ENCODE results near the gene FLCN.
"Not testable (repeated sequence)": the region's sequence is repeated elsewhere in the genome, so short reads cannot be mapped to it uniquely, and the experiment has no call there.

FLCN gene

DNA sequence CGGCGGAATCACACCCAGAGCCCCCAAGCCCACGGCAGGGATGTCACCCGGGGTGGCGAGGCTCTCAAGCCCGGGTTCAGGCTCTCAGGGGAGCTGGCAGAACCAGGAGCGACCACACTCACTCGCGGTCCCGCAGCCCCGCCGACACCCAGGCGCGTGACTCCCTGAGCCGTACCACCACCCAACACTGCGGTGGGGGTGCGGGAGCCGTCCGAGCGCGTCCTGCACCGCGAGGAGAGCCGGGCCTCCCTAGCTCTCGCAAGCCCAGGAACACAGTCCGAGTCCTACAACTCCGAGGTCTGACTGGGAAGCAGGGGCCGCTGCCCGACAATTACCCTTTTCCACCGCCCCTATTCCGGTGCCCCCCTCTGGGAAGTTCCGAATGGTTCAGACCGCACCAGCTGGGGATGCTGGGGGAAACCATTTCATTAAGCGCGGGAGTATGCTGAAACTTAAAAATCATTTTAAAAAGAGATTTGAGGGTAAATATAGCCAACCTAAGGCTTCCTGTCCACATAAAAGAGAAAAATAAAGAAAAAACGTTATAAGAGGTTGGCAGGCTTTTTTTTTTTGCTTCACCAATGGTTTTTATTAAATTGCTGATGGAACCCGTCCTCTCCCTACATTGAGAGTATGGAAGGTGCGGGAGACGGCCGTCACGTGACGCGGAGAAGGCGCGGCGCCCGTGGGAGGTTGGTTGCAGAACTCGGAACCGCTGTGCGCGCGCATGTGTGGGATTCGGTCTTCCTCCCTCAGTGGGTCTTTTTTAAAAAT is at the start of gene FLCN:
FLCN (minus strand) TSS at position 143 of the 774 bp plus-strand sequence. CDS start 9,031 bp downstream, outside the sequence.
- peak; percentile 82 for DNase-seq
- H3K27ac Mint-ChIP-seq = peak within 1 kb of the TSS; percentile 100
- H3K9me3 Mint-ChIP-seq = no peaks in the 10 kb centered on the region
- H3K4me1 Mint-ChIP-seq = peaks cover 15 to 22% of the 10 kb centered on the region in 2 donors
- H3K27me3 Mint-ChIP-seq = no peaks in the 10 kb centered on the region
- ATAC-seq (replicated peaks) = peak; percentile 92 to 94
- H3K36me3 Mint-ChIP-seq = peaks cover 2 to 18% of the 10 kb centered on the region in 2 donors
- H3K4me3 Mint-ChIP-seq = peak within 1 kb of the TSS; percentile 94 to 98

GRCh38 chr17:17285951-17286350 is 49.0 kb upstream of the FLCN start:
- Mint-ChIP-seq H3K36me3 (no peaks in the 10 kb centered on the region), H3K27me3 (no peaks in the 10 kb centered on the region), H3K4me1 (peaks cover 3 to 13% of the 10 kb centered on the region in 2 donors), H3K27ac (no peak overlapping the region), H3K4me3 (no peak overlapping the region), H3K9me3 (no peaks in the 10 kb centered on the region)
- no peak for ATAC-seq (replicated peaks)
- DNase-seq = no peak

GRCh38 chr17:17280613-17281549 is 43.9 kb upstream of the FLCN start, which contains the start of gene COPS3:
Gene COPS3 (minus strand): TSS chr17:17281246. CDS start chr17:17281186, 60 bp downstream.
- peak; percentile 96 for DNase-seq
- peaks cover 2 to 13% of the 10 kb centered on the region in 2 donors for H3K36me3 Mint-ChIP-seq
- no peaks in the 10 kb centered on the region for H3K27me3 Mint-ChIP-seq
- ATAC-seq (replicated peaks) = peak; percentile 92 to 95
- peak within 1 kb of the TSS; percentile 96 for H3K27ac Mint-ChIP-seq
- peak within 1 kb of the TSS; percentile 87 to 93 for H3K4me3 Mint-ChIP-seq
- H3K4me1 Mint-ChIP-seq = peaks cover 17 to 44% of the 10 kb centered on the region in 2 donors
- H3K9me3 Mint-ChIP-seq = no peaks in the 10 kb centered on the region

DNA sequence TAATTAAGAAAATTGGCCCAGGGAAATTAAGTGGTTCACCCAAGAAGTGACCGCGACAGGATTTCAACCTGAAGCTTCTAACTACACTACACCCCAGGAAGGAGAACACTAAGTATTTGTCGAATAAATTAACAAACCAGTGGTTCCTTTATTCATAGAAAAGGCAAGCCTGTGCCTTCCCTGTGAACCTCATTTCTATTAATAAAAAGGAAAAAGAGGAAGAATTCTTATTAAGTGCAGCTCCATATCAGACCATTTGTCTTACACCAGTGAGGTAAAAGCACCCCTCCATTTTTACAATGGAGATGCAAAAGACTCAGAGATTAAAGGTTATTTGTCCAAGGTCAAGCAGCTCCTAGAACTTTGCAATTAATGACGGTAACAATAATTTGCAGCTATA is 42.3 kb upstream of the FLCN start:
- Mint-ChIP-seq H3K27me3 (no peaks in the 10 kb centered on the region), H3K36me3 (peaks cover 8 to 18% of the 10 kb centered on the region in 2 donors), H3K4me1 (peaks cover 17 to 44% of the 10 kb centered on the region in 2 donors), H3K4me3 (peak overlapping the region; percentile 87 to 93), H3K9me3 (no peaks in the 10 kb centered on the region), H3K27ac (peak overlapping the region; percentile 96)
- DNase-seq (no peak), ATAC-seq (replicated peaks) (no peak)

DNA sequence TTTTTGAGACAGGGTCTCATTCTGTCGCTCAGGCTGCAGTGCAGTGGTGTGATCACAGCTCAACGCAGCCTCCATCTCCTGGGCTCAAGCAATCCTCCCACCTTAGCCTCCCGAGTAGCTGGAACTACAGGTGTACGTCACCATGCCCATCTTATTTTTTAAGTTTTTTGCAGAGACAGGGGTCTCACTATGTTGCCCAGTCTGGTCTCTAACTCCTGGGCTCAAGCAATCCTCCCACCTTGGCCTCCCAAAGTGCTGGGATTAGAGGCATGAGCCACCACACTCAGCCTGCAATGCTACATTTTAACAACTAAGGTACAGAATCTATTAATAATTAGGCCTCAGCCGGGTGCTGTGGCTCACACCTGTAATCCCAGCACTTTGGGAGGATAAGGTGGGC is 40.5 kb upstream of the FLCN start:
- not testable (repeated sequence) for H3K27ac Mint-ChIP-seq; DNase-seq; H3K27me3 Mint-ChIP-seq; H3K9me3 Mint-ChIP-seq; H3K4me3 Mint-ChIP-seq; ATAC-seq (replicated peaks)
- Mint-ChIP-seq H3K4me1 (peaks cover 15 to 43% of the 10 kb centered on the region in 2 donors), H3K36me3 (peaks cover 9 to 25% of the 10 kb centered on the region in 2 donors)

DNA sequence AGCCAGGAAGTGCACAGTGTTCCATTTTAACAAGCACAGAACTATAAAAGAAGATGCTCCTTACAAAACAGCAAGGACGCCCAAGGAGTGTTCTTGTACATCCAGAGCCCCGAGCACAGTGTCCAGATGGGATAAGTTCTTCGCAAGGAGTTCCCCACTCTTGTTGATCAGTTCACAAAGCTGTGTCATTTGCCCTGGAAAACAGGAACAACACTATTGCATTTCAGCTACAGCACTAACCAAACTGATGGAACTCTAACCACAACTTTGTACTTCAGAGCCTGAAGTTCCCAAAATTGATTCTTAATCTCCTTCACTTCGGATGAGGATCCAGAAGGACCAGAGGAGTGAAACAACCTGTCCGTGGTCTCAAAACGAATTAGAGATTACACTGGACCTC is 39.0 kb upstream of the FLCN start:
- Mint-ChIP-seq H3K9me3 (no peaks in the 10 kb centered on the region), H3K4me1 (peaks cover 13 to 30% of the 10 kb centered on the region in 2 donors), H3K4me3 (no peak overlapping the region), H3K27me3 (no peaks in the 10 kb centered on the region), H3K27ac (no peak overlapping the region), H3K36me3 (peaks cover 9 to 25% of the 10 kb centered on the region in 2 donors)
- ATAC-seq (replicated peaks) = no peak
- no peak for DNase-seq

DNA sequence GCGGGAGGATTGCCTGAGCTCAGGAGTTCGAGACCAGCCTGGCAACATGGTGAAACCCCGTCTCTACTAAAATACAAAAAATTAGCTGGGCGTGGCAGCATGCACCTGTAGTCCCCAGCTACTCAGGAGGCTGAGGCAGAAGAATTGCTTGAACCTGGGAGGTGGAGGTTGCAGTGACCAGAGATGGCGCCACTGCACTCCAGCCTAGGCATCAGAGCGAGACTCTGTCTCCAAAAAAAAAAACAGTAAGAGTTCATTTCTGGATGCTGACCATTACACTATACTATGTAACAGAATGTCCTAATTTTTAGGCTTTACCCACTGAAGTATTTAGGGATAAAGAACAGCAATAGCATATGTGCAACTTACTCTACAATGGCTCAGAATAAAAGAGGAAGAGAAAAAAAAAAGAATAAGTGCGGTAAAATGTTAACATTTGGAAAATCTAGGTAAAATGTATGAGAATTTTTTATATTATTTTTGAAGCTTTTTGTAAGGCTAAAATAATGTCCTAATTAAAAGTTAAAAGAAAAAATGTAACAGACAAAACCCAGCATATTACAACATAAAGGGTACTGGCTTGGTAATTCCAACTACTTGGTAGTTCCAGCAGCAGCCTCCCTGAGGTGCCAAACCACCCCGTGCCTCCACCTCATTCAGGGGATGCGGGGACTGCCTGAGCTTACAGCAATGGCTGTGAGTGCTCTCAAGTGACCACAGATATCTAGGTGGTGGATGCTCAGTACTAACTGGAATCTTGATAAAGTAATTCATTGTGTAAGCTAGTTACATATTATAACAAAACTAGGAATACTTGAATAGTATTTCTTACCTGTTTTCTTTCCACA is 33.2 kb upstream of the FLCN start:
- ATAC-seq (replicated peaks) = peak in 1 of 2 donors; percentile 36
- no peak overlapping the region for H3K27ac Mint-ChIP-seq
- H3K4me3 Mint-ChIP-seq = no peak overlapping the region
- H3K36me3 Mint-ChIP-seq = peaks cover 15 to 24% of the 10 kb centered on the region in 2 donors
- H3K27me3 Mint-ChIP-seq = no peaks in the 10 kb centered on the region
- no peaks in the 10 kb centered on the region for H3K9me3 Mint-ChIP-seq
- H3K4me1 Mint-ChIP-seq = no peaks in the 10 kb centered on the region
- DNase-seq = peak; percentile 9

GRCh38 chr17:17264430-17264829 is 27.5 kb upstream of the FLCN start:
- Mint-ChIP-seq H3K4me3 (no peak overlapping the region), H3K9me3 (no peaks in the 10 kb centered on the region), H3K27me3 (no peaks in the 10 kb centered on the region), H3K36me3 (peaks cover 28 to 33% of the 10 kb centered on the region in 2 donors), H3K4me1 (no peaks in the 10 kb centered on the region), H3K27ac (no peak overlapping the region)
- no peak for DNase-seq
- no peak for ATAC-seq (replicated peaks)

DNA sequence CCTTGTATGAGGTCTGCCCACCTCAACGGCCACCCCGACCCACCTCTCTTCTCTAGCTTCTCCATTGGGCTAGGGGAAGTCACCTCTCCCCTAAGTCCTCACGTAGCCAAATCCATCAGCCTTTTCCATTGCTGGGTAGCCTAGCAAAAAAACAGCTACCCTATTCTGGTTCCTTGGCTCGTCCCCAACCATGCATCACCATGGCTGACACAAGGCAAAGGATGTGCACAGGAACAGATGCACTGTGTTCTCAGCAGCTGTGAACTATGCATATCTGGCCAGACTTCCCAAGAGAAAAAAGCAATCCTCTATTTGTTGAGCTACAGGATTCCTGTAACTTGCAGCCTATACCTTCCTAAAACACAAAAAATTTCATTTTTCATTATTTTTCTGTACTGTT is 22.0 kb upstream of the FLCN start:
- Mint-ChIP-seq H3K4me3 (no peak overlapping the region), H3K9me3 (no peaks in the 10 kb centered on the region), H3K27me3 (no peaks in the 10 kb centered on the region), H3K36me3 (peaks cover 45 to 56% of the 10 kb centered on the region in 2 donors), H3K4me1 (no peaks in the 10 kb centered on the region), H3K27ac (no peak overlapping the region)
- ATAC-seq (replicated peaks) (no peak), DNase-seq (no peak)

DNA sequence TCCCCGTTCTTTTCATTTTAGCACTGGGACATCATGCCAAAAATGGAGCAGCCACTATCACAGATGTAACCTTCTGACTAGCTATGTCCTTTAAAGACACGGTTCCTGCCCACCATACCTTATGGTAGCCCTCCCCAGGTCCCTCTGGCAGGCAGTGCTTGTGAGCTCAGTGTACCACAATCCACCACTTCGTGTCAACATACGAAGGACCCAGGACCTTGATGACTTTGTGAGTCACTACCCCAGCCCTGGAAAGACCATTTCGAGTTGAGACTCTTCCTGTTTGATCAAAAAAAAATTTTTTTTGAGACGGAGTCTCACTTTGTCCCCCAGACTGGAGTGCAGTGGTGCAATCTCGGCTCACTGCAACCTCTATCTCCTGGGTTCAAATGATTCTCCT is 21.0 kb upstream of the FLCN start:
- Mint-ChIP-seq H3K27ac (peak overlapping the region; percentile 63), H3K4me3 (no peak overlapping the region), H3K27me3 (no peaks in the 10 kb centered on the region), H3K9me3 (no peaks in the 10 kb centered on the region), H3K36me3 (peaks cover 44 to 58% of the 10 kb centered on the region in 2 donors), H3K4me1 (no peaks in the 10 kb centered on the region)
- no peak for ATAC-seq (replicated peaks)
- DNase-seq = no peak

GRCh38 chr17:17256316-17256715 is 19.3 kb upstream of the FLCN start:
- H3K4me1 Mint-ChIP-seq = no peaks in the 10 kb centered on the region
- DNase-seq (no peak), ATAC-seq (replicated peaks) (no peak)
- H3K27ac Mint-ChIP-seq = no peak overlapping the region
- no peak overlapping the region for H3K4me3 Mint-ChIP-seq
- peaks cover 47 to 59% of the 10 kb centered on the region in 2 donors for H3K36me3 Mint-ChIP-seq
- H3K27me3 Mint-ChIP-seq = no peaks in the 10 kb centered on the region
- H3K9me3 Mint-ChIP-seq = no peaks in the 10 kb centered on the region

- H3K4me3 Mint-ChIP-seq; ATAC-seq (replicated peaks); H3K27me3 Mint-ChIP-seq; DNase-seq; H3K9me3 Mint-ChIP-seq; H3K27ac Mint-ChIP-seq; H3K4me1 Mint-ChIP-seq: not testable (repeated sequence)
- H3K36me3 Mint-ChIP-seq = peaks cover 44 to 54% of the 10 kb centered on the region in 2 donors
Measured at GRCh38 chr17:17255689-17256088, 18.7 kb upstream of the FLCN start.

GRCh38 chr17:17254036-17254435 is 17.1 kb upstream of the FLCN start:
- no peak overlapping the region for H3K4me3 Mint-ChIP-seq
- peaks cover 37 to 44% of the 10 kb centered on the region in 2 donors for H3K36me3 Mint-ChIP-seq
- DNase-seq (no peak), ATAC-seq (replicated peaks) (no peak)
- H3K9me3 Mint-ChIP-seq = no peaks in the 10 kb centered on the region
- H3K4me1 Mint-ChIP-seq = no peaks in the 10 kb centered on the region
- H3K27ac Mint-ChIP-seq = no peak overlapping the region
- H3K27me3 Mint-ChIP-seq = no peaks in the 10 kb centered on the region

- H3K4me3 Mint-ChIP-seq = no peak overlapping the region
- ATAC-seq (replicated peaks) = no peak
- H3K27me3 Mint-ChIP-seq = no peaks in the 10 kb centered on the region
- no peaks in the 10 kb centered on the region for H3K4me1 Mint-ChIP-seq
- DNase-seq = no peak
- H3K27ac Mint-ChIP-seq = no peak overlapping the region
- peaks cover 31 to 39% of the 10 kb centered on the region in 2 donors for H3K36me3 Mint-ChIP-seq
- no peaks in the 10 kb centered on the region for H3K9me3 Mint-ChIP-seq
Measured at GRCh38 chr17:17253406-17253805, 16.4 kb upstream of the FLCN start.
